RWPE1 (cell line): ENCODE results near the gene SUPT7L.
"Not testable (repeated sequence)": the region's sequence is repeated elsewhere in the genome, so short reads cannot be mapped to it uniquely, and the experiment has no call there.

Experiments
- CTCF ChIA-PET: fragments of 350-600 bp; sonication (Branson Sonifier 250); formaldehyde crosslinking; extraction: SDS; loops from one replicate; lab custom pipeline; 2021; lab: Yijun Ruan, JAX
- POLR2A ChIA-PET: fragments of 400-600 bp; formaldehyde crosslinking; extraction: SDS; loops from one replicate; lab custom pipeline; 2020; ENCODE audit warnings: antibody characterized with exemption; ENCODE audit not compliant: low non-redundant PET; lab: Yijun Ruan, JAX
- DNase-seq: peaks from one replicate; pipeline ENCODE4 v3.0.0; 2012; ENCODE audit warnings: low spot score
- H3K27ac ChIP-seq: fragments of 450-650 bp; 2 replicates; pipeline ENCODE4 v1.5.1; 2017
- CTCF ChIP-seq: fragments of 450-650 bp; conservative IDR thresholded peaks from 2 replicates; pipeline ENCODE4 v1.5.1; 2017; ENCODE audit warnings: low read depth, mild to moderate bottlenecking

SUPT7L gene

GRCh38 chr2:27636766-27637165, 26.6 kb downstream of the SUPT7L start:
- TF ChIP-seq CTCF, result no peak
- H3K27ac ChIP-seq, result 0 out of 2 replicates have a peak overlapping the region, but pooled peaks have one; percentile 13
- ChIA-PET POLR2A (interaction anchor here (0.7 kb wide), 1 partner anchor 18 kb away, joined by 3 read pairs; no protein-coding TSS in a partner anchor), CTCF (no interaction called here)
- DNase-seq, result no peak

GRCh38 chr2:27634291-27634690, 29.1 kb downstream of the SUPT7L start:
- POLR2A ChIA-PET, result no interaction called here
- H3K27ac ChIP-seq, result no peak overlapping the region
- no peak for DNase-seq
- TF ChIP-seq CTCF, result no peak
- CTCF ChIA-PET, result no interaction called here

- DNase-seq, CTCF ChIA-PET: not testable (repeated sequence)
- peak overlapping the region; percentile 14; the same call in 1 of the 2 replicates for H3K27ac ChIP-seq
- POLR2A ChIA-PET, result interaction anchor here (0.6 kb wide), 2 partner anchors 9 to 255 kb away, joined by 4 to 11 read pairs; no protein-coding TSS in a partner anchor
Measured at GRCh38 chr2:27630257-27630656, 33.2 kb downstream of the SUPT7L start.

- peak within 1 kb of the TSS; percentile 94 for H3K27ac ChIP-seq
- peak; percentile 92 for DNase-seq
- CTCF ChIA-PET, result no interaction called here
- POLR2A ChIA-PET, result no interaction called here
- no peak for TF ChIP-seq CTCF
Measured at GRCh38 chr2:27628767-27629709, 34.4 kb downstream of the SUPT7L start, which contains the start of the genes CCDC121 and GPN1. Gene CCDC121 (minus strand): TSS chr2:27629012. CDS start chr2:27627799, 1,213 bp downstream. Gene GPN1 (plus strand): TSS chr2:27629050. CDS start chr2:27629059, 9 bp downstream.

GRCh38 chr2:27627963-27628766, 35.2 kb downstream of the SUPT7L start:
- DNase-seq, result peak; percentile 86
- TF ChIP-seq CTCF, result no peak
- POLR2A ChIA-PET, result no interaction called here
- CTCF ChIA-PET, result interaction anchor here (0.6 kb wide), 1 partner anchor 19 kb away, joined by 3 read pairs; no protein-coding TSS in a partner anchor
- H3K27ac ChIP-seq, result peak overlapping the region; percentile 94

- DNase-seq, result not testable (repeated sequence)
Measured at GRCh38 chr2:27626921-27627320, 36.5 kb downstream of the SUPT7L start.

GRCh38 chr2:27626323-27626722, 37.1 kb downstream of the SUPT7L start:
- CTCF ChIA-PET, DNase-seq, H3K27ac ChIP-seq: not testable (repeated sequence)
- POLR2A ChIA-PET, result interaction anchor here (0.6 kb wide), 1 partner anchor 1011 kb away, joined by 3 read pairs; no protein-coding TSS in a partner anchor

More at GRCh38 chr2:27626921-27627320, 36.5 kb downstream of the SUPT7L start:
- POLR2A ChIA-PET, result interaction anchor here (0.6 kb wide), 1 partner anchor 1012 kb away, joined by 3 read pairs; no protein-coding TSS in a partner anchor
- peak overlapping the region; percentile 53; the same call in 1 of the 2 replicates for H3K27ac ChIP-seq
- CTCF ChIA-PET, result not testable (repeated sequence)
